A549 (cell line): ENCODE results near the gene KCNQ2.

ENCODE experiments used
- CBX2 ChIP-seq: fragments of 200-600 bp; sonication (generic); IDR thresholded peaks from 2 replicates; pipeline ENCODE4 v1.6.1; 2016; ENCODE audit warnings: low read depth, mild to moderate bottlenecking, borderline replicate concordance
- CHD2 ChIP-seq: fragments of 150-350 bp; IDR thresholded peaks from 2 replicates; pipeline ENCODE4 v1.6.1; 2014; ENCODE audit warnings: low read length; ENCODE audit not compliant: partially characterized antibody
- CTCF ChIP-seq: fragments of >200 bp; sonication (Bioruptor Twin); formaldehyde crosslinking; IDR thresholded peaks from 3 replicates; pipeline ENCODE4 v1.5.1; 2016
- KDM1A ChIP-seq: fragments of 200-600 bp; sonication (generic); IDR thresholded peaks from 2 replicates; pipeline ENCODE4 v1.6.1; 2016; ENCODE audit warnings: low read depth, mild to moderate bottlenecking
- MAFK ChIP-seq: fragments of 450-650 bp; IDR thresholded peaks from 2 replicates; pipeline ENCODE4 v1.6.1; 2014; ENCODE audit not compliant: partially characterized antibody
- NPAS2 ChIP-seq: fragments of 250-450 bp; sonication (Bioruptor Pico); IDR thresholded peaks from 2 replicates; pipeline ENCODE4 v1.8.0; 2022; ENCODE audit warnings: mild to moderate bottlenecking, moderate library complexity, borderline replicate concordance
- PBX3 ChIP-seq: IDR thresholded peaks from 2 replicates; pipeline ENCODE4 v1.6.1; 2012
- POLR2A ChIP-seq: IDR thresholded peaks from 2 replicates; pipeline ENCODE4 v1.6.1; 2012; ENCODE audit warnings: mild to moderate bottlenecking, low read length
- POLR2AphosphoS2 ChIP-seq: conservative IDR thresholded peaks from 2 replicates; pipeline ENCODE4 v1.6.1; 2012; ENCODE audit warnings: low read length, improper control_type of control experiment, inconsistent platforms
- RCOR1 ChIP-seq: fragments of 150-350 bp; IDR thresholded peaks from 2 replicates; pipeline ENCODE4 v1.6.1; 2014; ENCODE audit warnings: antibody characterized with exemption, low read length, low read depth
- REST ChIP-seq: fragments of 200-600 bp; sonication (generic); IDR thresholded peaks from 2 replicates; pipeline ENCODE4 v1.6.1; 2016; ENCODE audit warnings: antibody characterized with exemption, mild to moderate bottlenecking, moderate library complexity
- RFX5 ChIP-seq: fragments of 450-650 bp; IDR thresholded peaks from 2 replicates; pipeline ENCODE4 v1.7.1; 2014; ENCODE audit warnings: antibody characterized with exemption, mild to moderate bottlenecking, moderate library complexity
- SMC3 ChIP-seq: fragments of >200 bp; sonication (Bioruptor Twin); formaldehyde crosslinking; IDR thresholded peaks from 3 replicates; pipeline ENCODE4 v1.6.1; 2018; ENCODE audit warnings: inconsistent platforms
- ZC3H11A ChIP-seq: fragments of 450-650 bp; IDR thresholded peaks from 2 replicates; pipeline ENCODE4 v1.6.1; 2014; ENCODE audit warnings: antibody characterized with exemption, mild to moderate bottlenecking

GRCh38 chr20:63493563-63494020 lies 21.1 kb upstream of the KCNQ2 start:
- TF ChIP-seq MAFK (no peak), CTCF (no peak), POLR2AphosphoS2 (no peak), CBX2 (no peak), RFX5 (no peak), NPAS2 (CRISPR knock-in tag) (no peak), SMC3 (no peak), KDM1A (no peak), POLR2A (no peak), PBX3 (no peak), REST (no peak), CHD2 (no peak), ZC3H11A (no peak), RCOR1 (no peak)
